HuH-7 (cell line): ENCODE measurements around the gene NCBP3.
"Not testable (repeated sequence)": the region's sequence is repeated elsewhere in the genome, so short reads cannot be mapped to it uniquely, and the experiment has no call there.

Experiments
- DNase-seq: peaks from one replicate; pipeline ENCODE4 v3.0.0; 2011; ENCODE audit warnings: low spot score

The NCBP3 gene

GRCh38 chr17:3785323-3785722, 60.7 kb downstream of the NCBP3 start:
- DNase-seq, result not testable (repeated sequence)

DNA sequence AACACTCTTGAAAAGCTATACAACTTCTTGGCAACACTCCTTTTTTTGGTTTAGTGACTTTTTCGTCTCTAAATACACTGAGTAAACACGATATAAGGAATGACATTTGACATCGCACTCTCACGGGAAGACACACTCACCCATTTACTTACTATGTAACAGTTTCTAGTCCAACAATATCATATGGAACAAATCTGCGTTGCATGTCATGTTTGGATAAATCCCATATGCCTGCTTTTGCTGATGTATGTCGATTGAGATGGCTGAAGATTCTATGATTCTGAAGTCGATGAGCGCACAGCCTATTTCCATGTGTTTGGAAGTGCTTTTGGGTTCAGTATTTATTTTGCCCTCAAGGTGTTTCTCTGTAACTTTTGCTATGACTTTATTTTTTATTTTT, 63.3 kb downstream of the NCBP3 start:
- DNase-seq, result no peak

GRCh38 chr17:3780986-3781385, 65.1 kb downstream of the NCBP3 start:
- DNase-seq, result no peak

DNA sequence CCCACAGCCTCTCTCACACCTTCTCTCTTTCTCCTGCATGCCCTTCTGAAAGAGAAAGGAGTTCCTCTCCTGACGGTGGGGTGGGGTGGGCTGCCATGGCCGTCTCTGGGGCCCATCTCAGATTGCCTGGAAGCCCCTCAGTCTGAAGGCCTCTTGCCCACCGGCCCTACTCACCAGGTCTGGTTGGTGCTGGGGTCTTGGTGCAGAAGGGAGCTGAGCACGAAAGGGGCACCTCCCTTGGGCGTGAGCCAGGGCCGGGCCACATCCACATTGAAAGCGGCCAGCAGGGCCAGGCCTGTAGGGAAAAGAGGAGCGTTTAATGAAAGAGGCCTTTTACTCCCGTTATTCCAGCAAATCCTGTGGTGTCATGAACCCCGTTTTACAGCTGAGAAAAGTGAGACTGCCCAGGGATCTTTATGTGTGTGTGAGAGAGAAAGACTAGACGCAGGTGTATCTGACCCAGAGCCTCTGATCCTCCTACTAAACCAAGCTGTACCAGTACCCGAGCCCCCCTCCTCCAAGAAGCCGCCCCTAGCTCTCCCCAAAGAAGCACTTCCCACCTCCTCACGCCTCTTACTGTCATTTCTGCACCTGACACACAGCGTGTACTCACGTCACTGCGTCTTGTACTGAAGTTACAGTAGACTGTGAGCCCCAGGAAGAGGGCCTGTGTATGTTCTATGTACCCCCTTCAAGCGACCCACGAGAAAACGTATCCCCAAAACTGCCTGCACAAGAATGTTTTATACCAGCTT, 68.5 kb downstream of the NCBP3 start:
- no peak for DNase-seq

GRCh38 chr17:3773966-3774365, 72.1 kb downstream of the NCBP3 start:
- DNase-seq, result no peak

- DNase-seq, result no peak
Observed at GRCh38 chr17:3773511-3773910, 72.5 kb downstream of the NCBP3 start.

DNA sequence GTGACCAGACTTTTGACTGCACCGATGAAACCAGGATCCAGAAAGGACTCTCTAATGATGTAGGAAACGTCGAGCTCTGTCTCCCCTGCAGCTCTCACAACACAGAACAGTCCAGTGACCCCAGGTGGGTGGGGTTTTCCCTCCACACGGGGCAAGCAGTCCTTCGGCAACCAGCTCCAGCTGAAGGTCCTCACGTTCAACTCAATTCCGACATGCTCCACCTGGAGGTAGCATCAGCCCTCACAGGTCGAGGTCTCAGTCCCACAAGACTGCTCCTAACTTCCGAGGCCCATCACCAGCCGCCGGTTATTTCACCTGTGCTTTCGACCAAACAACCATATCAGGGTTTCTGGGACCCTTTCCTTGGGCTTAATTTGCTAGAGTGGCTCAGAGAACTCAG, 73.3 kb downstream of the NCBP3 start:
- no peak for DNase-seq

GRCh38 chr17:3771140-3771539, 74.9 kb downstream of the NCBP3 start:
- no peak for DNase-seq

- DNase-seq, result no peak
Observed at GRCh38 chr17:3770466-3770865, 75.6 kb downstream of the NCBP3 start.

- no peak for DNase-seq
Observed at GRCh38 chr17:3768769-3769168, 77.3 kb downstream of the NCBP3 start.

GRCh38 chr17:3768341-3768740, 77.7 kb downstream of the NCBP3 start:
- no peak for DNase-seq

DNA sequence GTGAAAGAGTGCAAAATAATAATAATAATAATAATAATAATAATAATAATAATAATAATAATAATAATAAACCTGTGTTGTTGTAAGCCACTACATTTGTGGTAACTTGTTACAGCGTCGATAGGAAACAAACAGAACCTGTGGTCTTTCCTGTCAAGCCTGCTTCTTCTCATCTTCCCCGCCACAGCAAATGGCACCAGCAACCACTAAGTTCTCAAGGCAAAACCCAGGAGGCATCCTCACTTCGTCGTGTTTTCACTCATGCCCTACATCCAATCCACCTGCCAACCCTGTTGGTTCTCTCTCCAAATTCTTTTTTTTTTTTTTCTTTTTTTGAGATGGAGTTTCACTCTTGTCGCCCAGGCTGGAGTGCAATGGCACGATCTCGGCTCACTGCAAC, 79.3 kb downstream of the NCBP3 start:
- DNase-seq, result no peak

DNA sequence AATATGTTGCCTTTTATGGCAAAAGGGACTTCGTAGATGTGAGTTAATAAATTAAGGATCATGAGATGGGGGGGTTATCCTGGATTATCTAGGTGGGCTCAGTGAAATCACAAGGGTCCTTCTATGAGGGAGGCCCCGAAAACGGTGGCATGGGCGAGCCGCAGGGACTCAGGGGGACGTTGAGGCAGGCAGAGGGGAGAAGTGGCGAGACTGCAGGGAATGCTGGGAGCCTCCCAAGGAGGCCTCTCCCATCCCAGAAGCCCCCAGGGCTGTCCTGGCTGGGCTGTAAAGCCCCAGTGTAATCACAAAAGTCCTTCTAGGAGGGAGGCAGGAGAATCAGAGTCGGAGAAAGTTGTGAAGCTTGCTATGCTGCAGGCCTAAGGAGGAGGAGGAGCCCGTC, 80.1 kb downstream of the NCBP3 start:
- no peak for DNase-seq

GRCh38 chr17:3763777-3764170, 82.3 kb downstream of the NCBP3 start:
- no peak for DNase-seq

- no peak for DNase-seq
Observed at GRCh38 chr17:3762922-3763776, 82.9 kb downstream of the NCBP3 start.

GRCh38 chr17:3761918-3762380, 84.1 kb downstream of the NCBP3 start:
- no peak for DNase-seq

GRCh38 chr17:3761036-3761917, 84.8 kb downstream of the NCBP3 start:
- DNase-seq, result no peak

DNA sequence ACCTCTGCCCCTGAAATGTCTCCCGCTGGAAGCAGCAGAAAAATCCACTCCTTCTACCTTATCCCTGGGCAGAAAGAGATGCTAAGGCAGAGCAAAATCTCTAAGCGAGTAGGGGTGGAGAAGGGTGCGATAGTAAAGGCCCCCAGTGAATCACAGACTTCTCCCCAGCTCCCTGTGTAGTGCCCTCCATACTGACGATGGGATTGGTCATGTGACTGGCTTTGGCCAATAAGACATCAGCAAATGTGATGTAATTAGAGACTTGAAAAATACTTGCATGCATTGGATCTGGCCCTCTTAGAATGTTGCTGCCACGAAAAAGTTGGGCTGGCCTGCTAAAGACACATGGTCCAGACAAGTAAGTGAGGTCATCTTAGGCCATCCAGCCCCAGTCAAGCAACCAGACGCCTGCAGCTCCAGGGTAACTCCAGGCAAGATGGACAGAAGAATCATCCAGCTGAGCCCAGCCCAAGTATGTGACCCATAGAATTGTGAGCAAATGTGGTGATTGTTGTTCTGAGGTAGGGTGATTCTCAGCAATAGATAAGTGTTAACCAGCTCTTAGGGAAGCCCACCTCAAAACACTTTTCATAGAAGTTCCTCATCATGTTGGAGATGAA, 86.3 kb downstream of the NCBP3 start:
- DNase-seq, result no peak

GRCh38 chr17:3755335-3756030, 90.6 kb downstream of the NCBP3 start:
- no peak for DNase-seq

DNA sequence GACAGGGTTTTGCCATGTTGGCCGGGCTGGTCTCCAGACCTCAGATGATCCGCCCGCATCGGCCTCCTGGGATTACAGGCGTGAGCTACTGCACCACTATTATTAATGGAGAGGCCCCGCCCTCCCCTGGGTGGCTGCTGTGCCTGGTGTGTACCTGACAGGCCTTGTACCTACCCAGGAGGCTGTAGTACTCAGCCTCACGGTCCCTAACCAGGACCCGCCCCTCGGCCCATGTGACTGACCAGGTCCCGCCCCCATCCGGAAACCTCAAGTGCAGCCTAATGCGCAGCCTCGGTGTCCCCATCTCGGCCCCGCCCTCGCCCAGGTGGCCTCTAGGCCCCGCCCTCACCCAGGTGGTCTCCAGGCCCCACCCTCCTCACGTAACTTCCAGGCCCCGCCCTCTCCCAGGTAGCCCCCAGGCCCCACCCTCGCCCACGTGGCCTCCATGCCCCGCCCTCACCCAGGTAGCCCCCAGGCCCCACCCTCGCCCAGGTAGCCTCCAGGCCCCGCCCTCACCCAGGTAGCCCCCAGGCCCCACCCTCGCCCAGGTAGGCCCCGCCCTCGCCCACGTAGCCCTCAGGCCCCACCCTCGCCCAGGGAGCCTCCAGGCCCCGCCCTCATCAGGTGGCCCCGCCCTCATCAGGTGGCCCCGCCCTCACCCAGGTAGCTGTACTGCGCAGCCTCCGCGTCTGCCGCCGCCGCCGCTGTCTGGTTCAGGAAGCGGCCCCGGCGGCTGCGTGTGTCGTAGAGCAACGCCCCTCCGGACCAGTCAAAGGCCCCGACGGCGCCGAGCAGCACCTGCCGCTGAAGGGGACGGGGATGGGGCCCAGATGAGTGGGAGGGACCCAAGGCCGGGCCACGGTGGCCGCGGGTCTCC, 91.3 kb downstream of the NCBP3 start:
- no peak for DNase-seq
